ENCODE measurements around the gene DLGAP1.
"Not testable (repeated sequence)": the region's sequence is repeated elsewhere in the genome, so short reads cannot be mapped to it uniquely, and the experiment has no call there.

DLGAP1 gene

GRCh38 chr18:3706279-3707097 lies 748.6 kb downstream of the DLGAP1 start:
- DNase-seq = no peak

GRCh38 chr18:3704556-3705344 lies 750.4 kb downstream of the DLGAP1 start:
- no peak for DNase-seq

DNA sequence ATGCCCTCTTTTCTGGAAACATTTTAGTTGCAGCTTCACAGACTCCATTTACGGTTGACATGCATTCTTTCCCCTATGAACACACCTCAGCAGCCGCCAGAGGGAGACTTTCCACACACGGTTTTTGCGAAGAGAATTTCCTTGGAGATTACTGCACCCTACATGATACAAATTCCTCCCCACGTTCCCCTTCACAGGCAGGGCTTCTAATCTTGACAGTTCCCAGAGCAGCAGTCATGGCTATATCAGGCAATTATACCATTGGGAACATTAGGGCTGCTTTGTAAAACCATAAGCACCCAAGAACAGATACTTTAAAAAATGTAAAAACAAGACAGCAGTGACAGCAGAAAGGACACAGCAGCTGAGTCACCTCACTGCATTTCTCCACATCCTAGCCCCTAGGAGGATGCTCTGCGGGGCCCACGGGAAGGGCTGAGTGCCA lies 751.4 kb downstream of the DLGAP1 start:
- DNase-seq = no peak

- not testable (repeated sequence) for DNase-seq
Measured at GRCh38 chr18:3699707-3700567, 755.2 kb downstream of the DLGAP1 start.

- not testable (repeated sequence) for DNase-seq
Measured at GRCh38 chr18:3694030-3694778, 760.9 kb downstream of the DLGAP1 start.

- DNase-seq = no peak
Measured at GRCh38 chr18:3693410-3693809, 761.7 kb downstream of the DLGAP1 start.

DNA sequence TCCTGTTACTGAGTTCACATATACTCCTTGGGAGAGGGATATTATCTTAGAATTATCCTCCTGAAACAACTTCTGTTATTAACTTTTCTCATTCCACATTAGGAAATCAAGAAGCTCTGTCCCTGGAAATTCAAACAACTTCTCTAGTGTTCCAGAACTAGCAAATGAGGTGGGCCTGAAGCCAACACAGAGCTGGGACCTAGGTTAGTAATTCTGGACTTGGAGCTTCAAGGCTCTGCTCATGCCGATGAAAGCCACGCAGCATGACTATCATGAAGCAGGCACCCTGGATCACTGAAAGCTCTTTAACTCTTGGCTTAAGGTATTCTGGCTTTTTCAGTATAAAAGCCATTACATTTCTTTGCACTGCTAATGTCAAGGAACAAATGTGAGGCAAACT lies 762.4 kb downstream of the DLGAP1 start:
- no peak for DNase-seq

DNA sequence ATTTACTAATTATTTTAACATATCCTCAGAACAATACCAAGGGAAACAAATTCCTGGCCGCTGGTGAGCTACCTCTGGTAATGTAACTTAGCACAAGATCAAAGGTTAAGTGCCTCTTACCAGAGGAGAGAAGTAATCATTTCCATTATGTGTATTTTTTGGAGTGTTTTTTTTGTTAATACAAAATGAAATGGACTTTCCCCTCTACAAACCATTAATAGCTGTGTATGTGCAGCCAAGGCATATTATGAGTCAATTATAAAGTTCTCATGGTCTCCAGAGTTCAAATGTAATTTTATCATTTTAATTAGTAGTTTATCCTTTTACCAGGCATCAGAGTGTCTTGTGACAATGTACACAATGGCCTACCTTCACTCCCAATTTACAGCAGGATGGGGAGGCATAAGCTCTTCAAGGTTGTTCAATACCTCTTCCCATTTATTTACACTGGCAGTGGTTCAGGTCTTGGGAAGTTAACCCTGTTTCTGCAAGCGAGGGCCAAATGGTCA lies 762.9 kb downstream of the DLGAP1 start:
- DNase-seq = peak; percentile 99

- DNase-seq = peak; percentile 65
Measured at GRCh38 chr18:3691705-3692104, 763.4 kb downstream of the DLGAP1 start.

DNA sequence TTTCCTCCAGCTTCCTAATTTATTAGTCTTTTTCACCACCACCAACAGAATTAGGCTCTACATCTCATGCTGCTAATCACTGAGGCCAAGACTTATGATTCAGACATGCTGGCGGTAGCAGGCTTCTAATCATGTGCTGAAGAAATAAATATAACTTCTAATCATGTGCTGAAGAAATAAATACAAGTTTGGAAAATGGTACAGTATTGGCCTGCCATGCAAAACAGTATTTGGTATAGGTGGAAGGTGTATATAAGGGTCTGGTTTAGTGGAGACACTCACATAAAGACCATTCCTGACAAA lies 764.4 kb downstream of the DLGAP1 start:
- no peak for DNase-seq

GRCh38 chr18:3689986-3690763 lies 764.9 kb downstream of the DLGAP1 start:
- DNase-seq = no peak

- DNase-seq = no peak
Measured at GRCh38 chr18:3689091-3689490, 766.0 kb downstream of the DLGAP1 start.

- peak; percentile 37 for DNase-seq
Measured at GRCh38 chr18:3688690-3689089, 766.4 kb downstream of the DLGAP1 start.

GRCh38 chr18:3683483-3683882 lies 771.6 kb downstream of the DLGAP1 start:
- peak; percentile 82 for DNase-seq

GRCh38 chr18:3682061-3682460 lies 773.0 kb downstream of the DLGAP1 start:
- no peak for DNase-seq

- no peak for DNase-seq
Measured at GRCh38 chr18:3679241-3679640, 775.9 kb downstream of the DLGAP1 start.

GRCh38 chr18:3675994-3676393 lies 779.1 kb downstream of the DLGAP1 start:
- DNase-seq = no peak

GRCh38 chr18:3675446-3675845 lies 779.7 kb downstream of the DLGAP1 start:
- DNase-seq = no peak

GRCh38 chr18:3671176-3671575 lies 783.9 kb downstream of the DLGAP1 start:
- DNase-seq = peak; percentile 66

DNA sequence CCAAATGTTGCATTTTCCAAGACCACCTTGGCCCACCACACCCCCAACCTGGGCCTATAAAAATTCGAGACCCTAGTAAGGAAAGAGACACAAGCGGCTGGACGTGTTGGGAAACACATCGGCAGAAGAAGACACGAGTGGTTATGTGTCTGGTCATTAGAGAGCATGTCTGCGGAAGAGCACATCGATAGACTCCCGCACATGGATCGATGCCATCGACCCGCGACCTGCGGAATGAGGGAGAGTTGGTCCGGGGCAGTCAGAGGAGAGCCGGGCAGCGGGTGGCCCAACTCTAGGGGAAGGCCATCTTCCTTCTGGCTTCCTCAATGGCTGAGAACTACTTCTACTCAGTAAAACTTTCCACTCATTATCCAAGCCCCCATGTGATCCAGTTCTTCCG lies 785.7 kb downstream of the DLGAP1 start:
- no peak for DNase-seq

Data from DMS79 (cell line).